GM12878 (cell line): ENCODE data around the gene SPATS2L. TPM values are rescaled to one million over a fixed set of nuclear protein-coding genes. Genes with fewer than 3 reads are reported as not detected.

ENCODE experiments used
- ATAC-seq: fragments of 200-7000 bp; cut with Tn5 transposase; 3 replicates; pipeline ENCODE4 v1.9.1; 2020; ENCODE audit warnings: mild to moderate bottlenecking, moderate library complexity
- BruUV-seq: library from RNA; stranded (reverse); fragments of 400-500 nt; replicated peaks from 2 replicates; lab custom pipeline; 2021; lab: Mats Ljungman, UMichigan
- CTCF ChIA-PET: fragments of 300-600 bp; sonication (Branson Sonifier 250); formaldehyde crosslinking; extraction: SDS; loops from one replicate; lab custom pipeline; 2021; ENCODE audit warnings: inconsistent platforms; lab: Yijun Ruan, JAX
- POLR2A ChIA-PET: fragments of 350-600 bp; formaldehyde crosslinking; extraction: SDS; loops from one replicate; lab custom pipeline; 2021; ENCODE audit warnings: inconsistent platforms; lab: Charles Lee
- RAD21 ChIA-PET: fragments of 300-600 bp; sonication (Branson Sonifier 250); formaldehyde crosslinking; loops from one replicate; lab custom pipeline; 2023; ENCODE audit warnings: antibody characterized with exemption; ENCODE audit not compliant: unreplicated experiment; lab: Charles Lee
- SMC1A ChIA-PET: fragments of 300-600 bp; sonication (Branson Sonifier 250); formaldehyde crosslinking; loops from one replicate; lab custom pipeline; 2023; ENCODE audit not compliant: unreplicated experiment, uncharacterized antibody; lab: Charles Lee
- DNase-seq: peaks from one replicate; pipeline ENCODE4 v3.0.0-alpha.2; 2011; ENCODE audit warnings: low read depth, low spot score
- FAIRE-seq: peaks from 3 replicates; lab custom pipeline; 2011; peaks lifted over from hg19 to GRCh38; lab: Jason Lieb, UNC
- H2AFZ ChIP-seq: 2 replicates; pipeline ENCODE4 v1.6.0; 2011; ENCODE audit warnings: low read depth, low read length, control low read depth; ENCODE audit not compliant: control insufficient read depth
- H3K27ac ChIP-seq: 2 replicates; pipeline ENCODE4 v1.5.1; 2011; ENCODE audit warnings: control low read depth; ENCODE audit not compliant: control insufficient read depth, insufficient read depth
- H3K27me3 ChIP-seq, 2 experiments: replicated peaks in 1 of 2; 2 replicates each; pipeline versions ENCODE4 v1.6.0 to v1.6.1; 2011; ENCODE audit warnings: low read length in 1 of 2; ENCODE audit not compliant: control insufficient read depth in 2 of 2, insufficient read depth in 2 of 2
- H3K36me3 ChIP-seq, 2 experiments: 2 replicates each; pipeline ENCODE4 v1.5.1; 2011; ENCODE audit warnings: low read length in 1 of 2; ENCODE audit not compliant: control insufficient read depth in 2 of 2, insufficient read depth in 2 of 2
- H3K4me1 ChIP-seq: 2 replicates; pipeline ENCODE4 v1.6.1; 2011; ENCODE audit warnings: mild to moderate bottlenecking, low read length, moderate library complexity, mixed read lengths; ENCODE audit not compliant: control insufficient read depth, insufficient read depth
- H3K4me2 ChIP-seq: 2 replicates; pipeline ENCODE4 v1.6.0; 2011; ENCODE audit warnings: control low read depth; ENCODE audit not compliant: control insufficient read depth, insufficient read depth
- H3K4me3 ChIP-seq: fragments of 200-600 bp; sonication (generic); 2 replicates; pipeline ENCODE4 v1.5.1; 2016
- H3K79me2 ChIP-seq: 2 replicates; pipeline ENCODE4 v1.6.0; 2011; ENCODE audit warnings: low read length; ENCODE audit not compliant: control insufficient read depth, insufficient read depth
- H3K9ac ChIP-seq: 2 replicates; pipeline ENCODE4 v1.8.0; 2011; ENCODE audit warnings: low read length, control low read depth, mixed read lengths; ENCODE audit not compliant: control insufficient read depth, insufficient read depth
- H3K9me3 ChIP-seq: replicated peaks from 3 replicates; pipeline ENCODE4 v1.5.1; 2011; ENCODE audit warnings: mild to moderate bottlenecking, low read length; ENCODE audit not compliant: control insufficient read depth, insufficient read depth
- H4K20me1 ChIP-seq: 2 replicates; pipeline ENCODE4 v1.6.0; 2011; ENCODE audit not compliant: control insufficient read depth, insufficient read depth
- BACH1 ChIP-seq: fragments of 450-650 bp; IDR thresholded peaks from 2 replicates; pipeline ENCODE4 v1.6.1; 2017; ENCODE audit warnings: mild to moderate bottlenecking, borderline replicate concordance
- BHLHE40 ChIP-seq, 2 experiments: fragments of 450-650 bp in 1 of 2; IDR thresholded peaks; 2 replicates each; pipeline ENCODE4 v1.6.1; 2011 to 2017; ENCODE audit warnings: low read depth in 2 of 2, borderline replicate concordance in 1 of 2, improper control_type of control experiment in 1 of 2, low read length in 1 of 2, mild to moderate bottlenecking in 1 of 2
- RELA ChIP-seq: fragments of 450-650 bp; IDR thresholded peaks from 2 replicates; pipeline ENCODE4 v1.8.0; 2014; ENCODE audit warnings: borderline replicate concordance; ENCODE audit not compliant: partially characterized antibody
- SPI1 ChIP-seq: IDR thresholded peaks from 2 replicates; pipeline ENCODE4 v1.6.1; 2011; ENCODE audit warnings: low read depth, mild to moderate bottlenecking, low read length, moderate library complexity, borderline replicate concordance; ENCODE audit not compliant: insufficient read depth
- WGBS: methylation state at CpG from one replicate; pipeline ENCODE4 v1.1.6; 2016; ENCODE audit warnings: low lambda C conversion rate; ENCODE audit not compliant: insufficient replicate concordance, insufficient coverage; ENCODE audit errors: missing lambda C conversion rate; 5-methylcytosine and 5-hydroxymethylcytosine counted together
- in situ Hi-C: fragments of 300-500 bp; cut with MboI; formaldehyde crosslinking; loops from 9 replicates; pipeline ENCODE4 v1.14.3; 2018; ENCODE audit warnings: mixed read lengths
- intact Hi-C: fragments of 100-400 bp; cut with micrococcal nuclease; formaldehyde crosslinking; loops from one replicate; pipeline ENCODE4 v1.14.2; 2022; ENCODE audit not compliant: unreplicated experiment
- polyA plus RNA-seq, 11 experiments: library from polyadenylated mRNA; depleted of rRNA in 4 of 11; unstranded in 6 of 11; stranded (reverse) in 5 of 11; fragments of >200 nt; fragmentation: Nextera tagmentation in 4 of 11; fragmentation: Illumina TruSeq in 1 of 11; extraction: Ambion mirVana in 4 of 11; extraction: Trizol in 1 of 11; gene quantifications; 1 replicate in 1 of 11; 2 replicates in 10 of 11; pipeline versions ENCODE4 v1.2.1 to v1.2.3, GENCODE V29; 2011 to 2016; ENCODE audit warnings: inconsistent platforms in 2 of 11, missing spikeins in 2 of 11, low read depth in 1 of 11
- total RNA-seq, 4 experiments: library from RNA; depleted of rRNA in 3 of 4; stranded (reverse); fragments of >200 nt in 3 of 4; fragmentation: Illumina TruSeq in 1 of 4; extraction: Trizol in 1 of 4; gene quantifications; 2 replicates each; pipeline versions ENCODE4 v1.2.1 to v1.2.3, GENCODE V29; 2013 to 2021

The SPATS2L gene
- total and polyA plus RNA-seq, 10 of the 15 experiments (the other 5 are each of a cell fraction or from before 2014, with no cell fraction given) = 5.2 to 30.0 (median 20.1) TPM

DNA sequence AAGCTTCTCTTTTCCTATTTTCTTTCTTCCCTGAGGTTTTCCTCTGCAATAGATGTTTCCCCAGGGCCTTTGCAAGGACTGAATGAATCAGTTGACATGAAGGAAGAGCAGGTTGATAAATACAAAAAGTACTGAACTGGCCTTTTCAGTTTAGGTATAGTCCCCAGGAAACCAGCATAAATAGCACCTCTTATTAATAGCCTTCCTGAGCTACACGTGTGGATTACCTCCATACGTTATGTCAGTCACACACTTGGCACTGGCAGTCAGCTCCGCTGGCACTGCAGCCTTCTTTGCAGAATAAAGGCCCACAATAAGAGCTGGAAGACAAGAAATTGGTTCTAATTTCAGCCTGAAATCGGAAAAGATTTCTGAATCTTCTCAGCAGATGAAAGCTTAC, 142.7 kb downstream of the SPATS2L start:
- Histone ChIP-seq H3K4me3 (no peak overlapping the region), H3K27me3 (no peaks in the 10 kb centered on the region), H3K9me3 (no peaks in the 10 kb centered on the region)

DNA sequence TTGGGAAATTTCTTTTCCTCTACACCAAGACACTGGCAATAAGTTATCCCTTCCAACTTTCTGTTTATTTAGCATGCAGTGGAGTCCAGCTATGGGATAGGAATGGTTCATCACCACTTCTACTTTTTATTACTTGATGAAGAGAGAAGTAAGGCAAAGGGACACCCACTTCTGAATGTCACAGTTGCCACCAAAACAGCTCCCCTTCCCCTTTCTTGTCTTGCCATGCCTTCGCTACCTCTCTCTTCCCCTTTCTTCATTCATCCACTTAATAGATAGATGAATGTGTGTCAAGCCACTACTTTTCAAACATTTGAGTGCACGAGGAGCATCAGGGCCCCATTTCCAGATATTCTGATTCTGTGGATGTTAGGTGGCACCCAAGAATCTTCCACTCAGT, 143.8 kb downstream of the SPATS2L start:
- FAIRE-seq = no peak
- ChIA-PET POLR2A (no interaction called here), RAD21 (interaction anchor here (1.2 to 2.3 kb wide), 3 partner anchors 17 to 32 kb away, joined by 4 to 13 read pairs (median 12); no protein-coding TSS in a partner anchor), CTCF (interaction anchor here (1.1 to 7.2 kb wide), 3 partner anchors 17 to 32 kb away, joined by 3 to 68 read pairs (median 20); no protein-coding TSS in a partner anchor), SMC1A (interaction anchor here (0.7 to 2.0 kb wide), 6 partner anchors 20 to 79 kb away, joined by 3 to 5 read pairs (median 3); no protein-coding TSS in a partner anchor)
- intact Hi-C loops (no loop called here), in situ Hi-C loops (no loop called here)
- Histone ChIP-seq H3K4me1 (peaks cover 9% of the 10 kb centered on the region), H3K27me3 (no peaks in the 10 kb centered on the region), H3K36me3 (no peaks in the 10 kb centered on the region; a peak in 1 of 4 replicates), H3K9me3 (no peaks in the 10 kb centered on the region), H3K27ac (no peak overlapping the region), H3K4me3 (no peak overlapping the region), H3K4me2 (no peak overlapping the region), H3K79me2 (no peaks in the 10 kb centered on the region), H4K20me1 (no peaks in the 10 kb centered on the region), H2AFZ (no peak overlapping the region), H3K9ac (no peak overlapping the region)
- no peak for DNase-seq
- TF ChIP-seq RELA (no peak), SPI1 (0 out of 2 replicates have a peak, but pooled peaks have one; percentile 9)
- no TSS peak for BruUV-seq
- 53% methylated on average over 2 of the region's 2 CpGs for WGBS
- ATAC-seq = no peak

More for the DNA sequence above, 142.7 kb downstream of the SPATS2L start:
- no peaks in the 10 kb centered on the region for H3K79me2 ChIP-seq
- ChIA-PET RAD21 (interaction anchor here (1.0 to 2.3 kb wide), 4 partner anchors 18 to 33 kb away, joined by 4 to 13 read pairs (median 8); no protein-coding TSS in a partner anchor), SMC1A (interaction anchor here (0.7 to 2.0 kb wide), 13 partner anchors 9 to 469 kb away, joined by 3 to 6 read pairs (median 3); no protein-coding TSS in a partner anchor), POLR2A (interaction anchor here (0.9 to 1.0 kb wide), 2 partner anchors 21 to 31 kb away, joined by 3 read pairs; no protein-coding TSS in a partner anchor), CTCF (interaction anchor here (0.7 to 7.2 kb wide), 3 partner anchors 22 to 695 kb away, joined by 3 to 68 read pairs (median 20); no protein-coding TSS in a partner anchor)
- H3K27ac ChIP-seq = no peak overlapping the region
- DNase-seq (no peak), FAIRE-seq (no peak), ATAC-seq (peak; percentile 16; the same call in 1 of the 3 replicates)
- H2AFZ ChIP-seq = no peak overlapping the region
- no peaks in the 10 kb centered on the region for H4K20me1 ChIP-seq
- BruUV-seq = no TSS peak
- H3K4me2 ChIP-seq = no peak overlapping the region
- H3K9ac ChIP-seq = no peak overlapping the region
- H3K36me3 ChIP-seq = no peaks in the 10 kb centered on the region; a peak in 1 of 4 replicates
- WGBS = 39% methylated on average over 4 of the region's 4 CpGs
- H3K4me1 ChIP-seq = 0 out of 2 replicates have a peak, but pooled peaks cover 2% of the 10 kb centered on the region
- intact Hi-C loops (no loop called here), in situ Hi-C loops (no loop called here)
- no peak for TF ChIP-seq BACH1
- TF ChIP-seq BHLHE40 (IDR thresholded peaks at IDR 0.05; ENCODE audit: borderline replicate concordance in 1 of 2, low read depth in 2 of 2, low read length in 1 of 2) = peak; percentile 17 to 60; a peak in 2 of 4 replicates
